ENCODE data around the gene COQ7. TPM values are rescaled to one million over a fixed set of nuclear protein-coding genes. Genes with fewer than 3 reads are reported as not detected.

Gene COQ7
- total RNA-seq, 1 donor from 2014 or later, result 45.4 TPM

GRCh38 chr16:19075511-19075910, 8.1 kb downstream of the COQ7 start:
- intact Hi-C loops (cut with micrococcal nuclease), result no loop called here
- Histone ChIP-seq H3K9me3 (replicated peaks) (no peaks in the 10 kb centered on the region), H3K4me3 (no peak overlapping the region), H3K36me3 (peaks cover 68% of the 10 kb centered on the region), H3K4me1 (no peaks in the 10 kb centered on the region), H3K27me3 (ENCODE audit: low read depth) (no peaks in the 10 kb centered on the region), H3K27ac (replicated peaks) (no peak overlapping the region)
- no peak for DNase-seq
- TF ChIP-seq CTCF (IDR thresholded peaks at IDR 0.05; ENCODE audit: borderline replicate concordance), result no peak

- DNase-seq, result no peak
Measured at GRCh38 chr16:19077879-19078278, 10.5 kb downstream of the COQ7 start.

GRCh38 chr16:19083670-19084069, 16.3 kb downstream of the COQ7 start:
- Histone ChIP-seq H3K36me3 (peaks cover 26% of the 10 kb centered on the region), H3K4me3 (no peak overlapping the region), H3K9me3 (replicated peaks) (no peaks in the 10 kb centered on the region), H3K4me1 (peaks cover 8% of the 10 kb centered on the region), H3K27ac (replicated peaks) (no peak overlapping the region), H3K27me3 (ENCODE audit: low read depth) (no peaks in the 10 kb centered on the region)
- no peak for DNase-seq
- TF ChIP-seq CTCF (IDR thresholded peaks at IDR 0.05; ENCODE audit: borderline replicate concordance), result no peak
- intact Hi-C loops (cut with micrococcal nuclease), result loop anchor here (10.0 kb wide), 2 partner anchors 91 to 421 kb away; no protein-coding TSS in a partner anchor

More at GRCh38 chr16:19077879-19078278, 10.5 kb downstream of the COQ7 start:
- Histone ChIP-seq H3K27ac (replicated peaks) (no peak overlapping the region), H3K4me3 (no peak overlapping the region), H3K36me3 (peaks cover 76% of the 10 kb centered on the region), H3K4me1 (no peaks in the 10 kb centered on the region), H3K27me3 (ENCODE audit: low read depth) (no peaks in the 10 kb centered on the region), H3K9me3 (replicated peaks) (no peaks in the 10 kb centered on the region)
- TF ChIP-seq CTCF (IDR thresholded peaks at IDR 0.05; ENCODE audit: borderline replicate concordance), result no peak
- intact Hi-C loops (cut with micrococcal nuclease), result no loop called here

- no peak for DNase-seq
- no peak for TF ChIP-seq CTCF (IDR thresholded peaks at IDR 0.05; ENCODE audit: borderline replicate concordance)
- Histone ChIP-seq H3K4me3 (no peak overlapping the region), H3K27ac (replicated peaks) (no peak overlapping the region), H3K27me3 (ENCODE audit: low read depth) (no peaks in the 10 kb centered on the region), H3K36me3 (peaks cover 22% of the 10 kb centered on the region), H3K4me1 (peaks cover 8% of the 10 kb centered on the region), H3K9me3 (replicated peaks) (no peaks in the 10 kb centered on the region)
- intact Hi-C loops (cut with micrococcal nuclease), result loop anchor here (10.0 kb wide), 2 partner anchors 91 to 421 kb away; no protein-coding TSS in a partner anchor
Measured at GRCh38 chr16:19084139-19084538, 16.7 kb downstream of the COQ7 start.

DNA sequence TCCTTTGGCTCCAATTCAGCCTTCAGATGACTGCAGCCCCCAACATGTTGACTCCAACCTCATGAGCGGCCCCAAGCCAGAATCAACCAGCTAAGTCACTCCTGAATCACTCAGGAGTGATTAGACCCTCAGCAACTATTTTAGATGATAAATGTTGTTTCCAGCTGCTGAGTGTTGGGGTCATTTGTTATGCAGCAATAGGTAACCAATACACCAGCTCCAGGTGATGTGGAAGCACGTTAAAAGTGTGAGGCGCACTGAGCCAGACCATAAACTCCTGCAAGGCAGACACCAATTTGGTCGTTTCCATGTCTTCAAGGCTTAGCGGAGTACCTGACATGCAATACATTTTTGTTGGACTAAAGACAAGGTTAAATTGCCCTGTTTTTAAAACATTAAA, 17.5 kb downstream of the COQ7 start:
- no peaks in the 10 kb centered on the region for H3K27me3 ChIP-seq (ENCODE audit: low read depth)
- peaks cover 8% of the 10 kb centered on the region for H3K4me1 ChIP-seq
- H3K27ac ChIP-seq (replicated peaks), result no peak overlapping the region
- no peaks in the 10 kb centered on the region for H3K9me3 ChIP-seq (replicated peaks)
- TF ChIP-seq CTCF (IDR thresholded peaks at IDR 0.05; ENCODE audit: borderline replicate concordance), result no peak
- H3K36me3 ChIP-seq, result peaks cover 16% of the 10 kb centered on the region
- intact Hi-C loops (cut with micrococcal nuclease), result loop anchor here (5.0 to 10.0 kb wide), 3 partner anchors 90 to 420 kb away; no protein-coding TSS in a partner anchor
- no peak overlapping the region for H3K4me3 ChIP-seq
- DNase-seq, result no peak

All from left ventricle myocardium inferior (tissue), 1 donor.